Activated CD8-positive, alpha-beta memory T cell treated with anti-CD3 and anti-CD28 coated beads for 48 hours (primary cell): ENCODE measurements around the gene NOL4L.
"Not testable (repeated sequence)": the region's sequence is repeated elsewhere in the genome, so short reads cannot be mapped to it uniquely, and the experiment has no call there.

ENCODE experiments used
- DNase-seq, 3 experiments: peaks; one replicate each; pipeline ENCODE4 v3.0.0-alpha.2; 2020; ENCODE audit warnings: low read depth in 2 of 3, low spot score in 2 of 3

The NOL4L gene

DNA sequence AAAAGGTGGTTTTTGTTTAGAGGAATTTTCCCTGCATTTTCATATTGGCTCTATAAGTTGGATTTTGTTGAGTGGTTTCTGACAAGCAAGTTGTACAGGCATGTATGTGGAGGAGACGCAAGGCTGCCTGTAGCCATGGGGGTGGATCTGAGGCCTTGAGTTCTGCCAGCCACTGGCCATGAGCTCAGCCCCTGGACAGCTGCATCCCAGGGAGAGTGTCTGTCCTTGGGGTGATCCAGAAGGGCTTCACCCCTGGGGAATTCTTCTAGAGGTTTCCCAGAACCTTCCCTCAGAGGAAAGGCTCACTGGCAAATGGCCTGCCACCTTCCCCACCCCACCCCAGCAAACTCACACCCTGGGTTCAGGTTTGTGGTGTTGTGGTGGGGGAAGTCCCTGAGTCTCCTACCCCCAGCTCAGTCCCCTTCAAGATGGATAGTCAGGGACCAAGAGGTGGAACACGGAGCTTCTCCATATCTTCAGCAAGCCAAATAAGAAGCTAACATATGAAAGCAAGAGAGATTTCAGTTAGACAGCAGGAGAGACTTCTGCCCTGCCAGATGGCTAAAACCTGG, 11.6 kb upstream of the NOL4L start:
- DNase-seq: no peak

DNA sequence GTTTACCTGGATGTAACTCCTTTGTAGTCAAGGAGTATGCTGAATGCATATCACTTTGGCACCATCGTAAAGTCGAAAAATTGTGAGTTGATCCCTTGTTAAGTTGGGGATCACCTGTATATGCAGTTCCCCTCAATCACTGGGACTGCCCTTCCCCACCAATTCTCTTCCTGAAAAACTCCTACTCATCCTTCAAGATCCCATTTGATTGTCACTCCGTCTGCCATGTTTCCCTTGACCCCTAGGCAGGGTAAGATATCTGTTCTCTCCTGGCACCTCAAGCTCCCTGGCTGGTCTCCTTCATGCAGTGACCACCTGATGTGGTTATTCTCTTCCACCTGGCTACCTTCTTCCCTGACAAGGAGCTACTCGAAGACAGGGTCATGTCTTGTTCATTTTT, 10.0 kb upstream of the NOL4L start:
- DNase-seq: no peak

- DNase-seq: not testable (repeated sequence)
Observed at GRCh38 chr20:32594669-32595068, 9.5 kb upstream of the NOL4L start.

GRCh38 chr20:32594204-32594603, 9.1 kb upstream of the NOL4L start:
- no peak for DNase-seq

DNA sequence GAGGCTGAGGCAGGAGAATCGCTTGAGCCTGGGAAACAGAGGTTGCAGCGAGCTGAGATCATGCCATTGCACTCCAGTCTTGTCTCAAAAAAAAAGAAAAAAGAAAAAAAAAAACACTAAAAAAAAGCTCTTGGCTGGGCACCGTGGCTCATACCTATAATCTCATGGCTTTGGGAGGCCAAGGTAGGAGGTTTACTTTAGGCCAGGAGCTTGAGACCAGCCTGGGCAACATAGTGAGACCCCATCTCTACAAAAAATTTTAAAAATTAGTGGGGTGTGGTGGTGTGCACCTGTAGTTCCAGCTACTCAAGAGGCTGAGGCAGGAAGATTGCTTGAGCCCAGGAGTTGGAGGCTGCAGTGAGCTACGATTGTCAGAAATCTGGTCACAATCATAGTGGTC, 7.5 kb upstream of the NOL4L start:
- not testable (repeated sequence) for DNase-seq

- no peak for DNase-seq
Observed at GRCh38 chr20:32592022-32592421, 6.9 kb upstream of the NOL4L start.

GRCh38 chr20:32589769-32590168, 4.6 kb upstream of the NOL4L start:
- no peak for DNase-seq

GRCh38 chr20:32589256-32589655, 4.1 kb upstream of the NOL4L start:
- no peak for DNase-seq

- no peak for DNase-seq
Observed at GRCh38 chr20:32588040-32588439, 2.9 kb upstream of the NOL4L start.

GRCh38 chr20:32586291-32586690, 1.2 kb upstream of the NOL4L start:
- DNase-seq: no peak

DNA sequence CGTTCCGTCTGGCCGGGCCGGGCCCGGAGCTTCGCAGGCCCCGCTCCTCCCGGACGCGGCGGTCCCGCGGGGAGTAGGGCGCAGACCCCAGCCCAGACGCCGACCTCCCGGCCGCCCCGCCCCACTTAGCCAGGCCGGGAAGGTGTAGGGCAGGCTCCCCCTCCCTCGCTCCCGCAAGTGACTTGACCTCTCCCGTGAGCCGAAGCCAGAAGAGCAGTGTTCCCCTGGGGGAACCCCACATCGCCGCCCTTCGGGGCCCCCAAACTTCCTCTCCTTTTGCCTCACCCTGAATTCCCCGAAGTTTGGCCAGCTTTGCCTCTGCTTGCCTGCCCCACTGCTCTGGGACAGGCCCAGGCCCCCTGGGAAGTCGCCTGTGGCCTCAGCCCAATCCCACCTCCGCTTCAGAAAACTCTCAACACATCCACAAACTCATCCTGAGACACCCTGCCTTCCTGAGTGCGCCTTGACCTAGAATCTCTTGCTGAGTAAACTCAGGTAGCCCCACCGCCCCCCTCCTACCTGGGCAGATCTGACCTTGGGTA, 524 bp upstream of the NOL4L start:
- DNase-seq: no peak

DNA sequence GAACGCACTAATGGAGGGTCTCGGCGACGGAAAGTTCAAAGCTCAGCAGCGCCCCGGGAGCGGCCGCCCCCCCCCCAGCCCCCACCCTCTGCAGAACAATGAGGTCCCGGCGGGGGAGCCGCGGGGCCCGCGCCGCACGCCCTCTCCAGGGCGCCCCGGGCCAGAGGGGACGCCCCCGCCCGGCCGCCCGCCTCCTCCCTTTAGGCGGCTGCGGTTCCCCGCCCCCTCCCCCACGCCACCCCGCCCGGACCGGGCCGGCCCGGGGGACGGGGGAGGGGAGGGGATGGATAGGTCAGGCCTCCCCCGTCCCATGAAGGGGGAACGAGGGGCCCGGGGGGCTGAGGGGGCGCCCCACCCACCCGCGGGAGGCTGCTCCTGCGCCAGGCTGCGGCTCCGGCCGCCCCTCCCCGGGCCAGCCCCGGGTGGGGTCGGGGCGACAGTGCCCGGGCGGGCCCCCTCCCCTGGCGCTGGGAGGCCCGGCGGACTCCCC, 1.5 kb downstream of the NOL4L start:
- no peak for DNase-seq

DNA sequence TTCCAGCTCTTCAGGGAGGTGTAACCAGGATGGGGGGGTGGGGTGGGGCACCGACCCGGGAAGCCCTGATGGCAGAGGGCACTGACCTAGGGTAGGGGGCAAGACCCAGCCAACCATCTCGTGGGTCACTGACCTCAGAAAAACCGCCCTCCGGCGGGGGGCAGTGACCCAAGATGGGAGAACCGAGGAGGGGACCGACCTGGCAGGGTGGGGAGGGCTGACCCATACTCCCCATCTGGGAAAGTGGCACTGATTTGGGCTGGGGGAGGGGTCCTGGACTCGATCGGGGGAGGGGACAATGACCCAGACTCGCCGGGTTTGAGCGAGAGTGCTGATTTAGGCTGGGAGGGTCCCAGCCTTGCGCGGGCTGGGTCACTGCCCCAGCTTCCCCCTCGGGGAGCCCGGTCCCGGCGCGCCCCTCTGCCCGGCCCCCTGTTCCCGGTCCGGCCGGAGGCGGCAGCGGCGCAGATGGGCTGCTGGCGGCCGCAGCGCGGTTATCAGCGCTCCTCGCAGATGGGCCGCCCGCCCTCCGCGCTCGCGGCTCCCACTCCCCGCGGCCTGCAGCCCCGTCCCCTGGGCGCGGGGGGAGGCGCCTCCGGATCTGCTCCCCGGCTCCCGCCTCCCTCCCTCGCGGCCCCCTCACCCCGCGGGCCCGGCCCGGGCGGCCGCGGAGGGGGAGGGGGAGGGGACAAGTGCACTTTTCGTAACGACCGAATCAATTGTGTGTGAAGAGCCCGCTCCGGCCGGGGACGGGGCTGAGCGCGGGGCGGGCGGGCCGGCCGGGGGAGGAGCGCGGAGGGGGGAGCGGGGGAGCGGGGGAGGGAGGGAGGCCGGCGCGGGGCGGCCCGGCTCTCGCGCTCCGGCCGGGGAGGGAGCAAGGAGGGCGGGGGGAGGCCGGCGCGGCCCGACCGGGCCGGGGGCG, 2.2 kb downstream of the NOL4L start:
- DNase-seq: no peak

DNA sequence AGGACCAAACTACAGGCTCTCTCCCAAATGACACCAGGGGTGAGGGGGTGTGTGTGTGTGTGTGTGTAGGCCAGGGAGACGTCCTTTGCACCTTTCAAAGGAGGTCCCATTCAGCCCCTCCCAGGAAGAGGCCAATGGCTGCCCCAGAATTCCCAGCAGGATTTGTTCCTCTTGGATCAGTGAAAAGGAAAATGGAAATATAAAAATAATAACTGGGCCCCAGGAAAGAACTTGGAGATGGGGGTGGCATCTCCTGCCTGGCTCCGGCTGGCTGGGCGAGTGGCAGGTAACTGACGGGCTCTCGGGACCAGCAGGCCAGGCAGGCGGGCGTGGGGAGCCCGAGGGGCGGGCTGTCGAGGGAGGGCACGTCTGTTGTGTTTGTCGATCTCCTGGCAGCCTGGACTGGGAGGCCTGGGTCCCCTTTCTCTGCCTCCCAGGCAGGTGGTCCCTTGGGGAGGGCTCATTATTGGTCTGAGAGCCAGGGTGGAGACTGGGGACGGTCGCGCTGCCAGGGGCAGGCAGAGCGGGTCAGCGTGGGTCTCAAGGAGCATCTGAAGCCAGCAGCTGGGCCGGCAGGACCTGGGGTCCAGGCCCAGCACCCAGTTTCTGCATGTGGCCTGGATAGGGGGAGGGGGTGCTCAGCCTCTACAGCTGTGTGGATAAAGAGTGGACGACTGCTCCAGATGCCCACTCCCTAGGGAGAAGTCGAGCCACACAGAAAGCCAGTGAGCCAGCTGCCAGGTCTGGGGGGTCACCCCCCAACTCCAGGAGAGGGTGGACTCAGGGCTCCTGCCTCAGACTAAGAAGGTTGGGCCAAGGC, 3.1 kb downstream of the NOL4L start:
- DNase-seq: no peak

DNA sequence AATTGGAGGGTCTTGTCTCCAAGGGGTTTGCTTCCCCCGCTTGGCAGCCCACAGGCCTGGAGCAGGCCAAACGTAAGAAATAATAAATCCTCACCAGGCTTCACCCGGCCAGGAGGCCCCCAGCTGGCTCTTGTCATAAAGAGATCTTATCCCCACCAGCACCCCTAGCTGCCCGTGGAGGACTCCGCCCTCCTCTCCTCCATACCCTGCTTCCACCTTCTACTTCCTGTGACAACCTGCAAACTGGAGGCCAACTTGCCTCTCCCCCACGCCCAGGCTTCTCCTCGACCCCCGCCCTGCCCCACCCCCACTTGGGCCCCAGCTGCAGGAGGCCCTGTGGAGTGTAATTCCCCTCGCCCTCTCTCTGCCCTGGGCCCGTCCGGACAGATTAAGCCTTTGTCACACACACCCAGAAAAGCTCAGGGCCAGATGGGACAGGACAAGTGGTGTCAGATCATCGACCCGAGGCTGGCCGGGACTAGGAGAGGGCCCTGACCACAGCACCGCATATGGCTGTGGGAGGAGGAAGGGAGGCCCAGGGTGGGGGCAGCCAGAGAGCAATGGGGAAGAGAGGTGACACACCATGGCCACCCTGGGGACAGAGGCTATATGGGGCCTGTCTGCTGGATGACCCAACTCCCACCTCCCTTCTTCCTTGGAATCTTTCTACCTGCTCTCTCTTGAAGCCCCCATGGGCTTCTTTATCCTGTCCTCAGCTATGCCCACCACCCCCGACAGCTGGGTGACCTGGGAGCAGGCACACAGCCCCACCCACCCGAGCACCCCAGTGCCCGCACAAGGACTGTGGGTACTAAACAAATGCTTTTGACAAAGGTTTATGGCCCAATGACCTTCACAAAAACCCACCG, 3.9 kb downstream of the NOL4L start:
- DNase-seq: no peak

GRCh38 chr20:32580219-32580969, 4.7 kb downstream of the NOL4L start:
- no peak for DNase-seq

GRCh38 chr20:32578840-32579390, 6.2 kb downstream of the NOL4L start:
- no peak for DNase-seq

DNA sequence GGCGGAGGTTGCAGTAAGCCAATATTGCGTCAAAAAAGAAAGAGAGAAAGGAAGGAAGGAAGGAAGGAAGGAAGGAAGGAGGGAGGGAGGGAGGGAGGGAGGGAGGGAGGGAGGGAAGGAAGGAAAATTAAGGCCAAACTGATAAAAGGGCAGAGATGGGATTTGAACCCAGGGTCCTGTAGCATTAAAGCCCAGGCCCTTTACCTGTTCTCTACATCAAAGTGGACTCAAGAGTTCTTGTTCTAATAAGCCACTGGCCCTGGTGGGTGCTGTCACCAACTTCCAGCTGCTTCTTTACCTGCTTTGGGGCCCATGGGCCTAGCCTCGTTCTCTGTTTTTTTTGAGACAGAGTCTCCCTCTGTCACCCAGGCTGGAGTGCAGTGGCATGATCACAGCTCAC, 7.1 kb downstream of the NOL4L start:
- DNase-seq: not testable (repeated sequence)

DNA sequence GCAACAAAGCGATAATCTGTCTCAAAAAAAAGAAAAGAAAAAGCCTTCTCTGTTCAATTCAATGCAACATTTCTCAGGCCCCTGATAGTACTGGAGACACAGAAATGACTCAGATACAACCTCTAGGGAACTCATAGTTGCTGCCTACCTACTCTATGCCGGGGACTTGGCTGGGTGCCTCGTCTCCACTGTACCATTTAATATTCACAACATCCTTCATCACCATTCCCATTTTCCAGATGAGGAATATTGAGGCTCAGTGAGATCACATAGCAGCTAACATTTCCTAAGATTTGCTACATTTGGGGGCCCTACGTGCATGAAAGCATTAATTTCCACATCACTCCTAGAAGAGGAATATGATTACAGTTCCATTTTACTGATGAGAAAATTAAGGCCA, 7.5 kb downstream of the NOL4L start:
- DNase-seq: no peak
